Measurements from ENCODE around the gene VEGFC.

DNA sequence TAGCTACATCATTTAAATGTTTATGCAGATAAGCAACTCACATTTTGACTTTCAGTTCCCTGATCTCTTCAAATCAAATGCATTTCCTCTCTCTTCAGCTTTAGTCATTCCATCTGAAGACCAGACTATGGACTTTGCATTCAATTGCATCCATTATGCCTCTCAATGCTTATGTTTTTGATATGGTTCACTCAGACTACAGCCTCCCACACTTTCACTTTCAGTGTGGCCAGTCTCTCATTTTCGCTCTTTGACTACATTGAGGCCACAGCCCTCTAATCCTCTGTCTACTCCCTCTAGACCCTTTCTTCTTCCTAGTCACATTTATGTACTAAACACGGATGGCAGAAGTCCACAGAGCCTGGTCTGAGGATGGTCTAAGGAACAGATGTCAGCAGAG, 24.5 kb upstream of the VEGFC start:
- TF ChIP-seq CTCF (IDR thresholded peaks at IDR 0.05; ENCODE audit: low read length) (no peak), EZH2 (IDR thresholded peaks at IDR 0.05; ENCODE audit: borderline replicate concordance, low read length) (no peak)

Measured in OCI-LY1 (cell line).